Neural progenitor cell (in vitro differentiated cells): ENCODE measurements around the gene GJC3. TPM values are rescaled to one million over a fixed set of nuclear protein-coding genes. Genes with fewer than 3 reads are reported as not detected.

Experiments used
- DNase-seq: peaks from one replicate; pipeline ENCODE4 v3.0.0-alpha.2; 2016; ENCODE audit warnings: low spot score
- H2AFZ ChIP-seq: fragments of 200-600 bp; sonication (generic); replicated peaks from 2 replicates; pipeline ENCODE4 v1.6.1; 2016; ENCODE audit warnings: antibody characterized with exemption
- H3F3A ChIP-seq: fragments of 200-600 bp; sonication (generic); 2 replicates; pipeline ENCODE4 v1.6.1; 2016; ENCODE audit warnings: antibody characterized with exemption, low read depth
- H3K27ac ChIP-seq: fragments of 200-600 bp; sonication (generic); 2 replicates; pipeline ENCODE4 v1.5.1; 2016; ENCODE audit warnings: mild to moderate bottlenecking
- H3K27me3 ChIP-seq: fragments of 200-600 bp; sonication (generic); 2 replicates; pipeline ENCODE4 v1.6.1; 2016; ENCODE audit warnings: mild to moderate bottlenecking, moderate library complexity
- H3K36me3 ChIP-seq: fragments of 200-600 bp; sonication (generic); 2 replicates; pipeline ENCODE4 v1.5.1; 2016
- H3K4me1 ChIP-seq: fragments of 200-600 bp; sonication (generic); 2 replicates; pipeline ENCODE4 v1.6.1; 2016; ENCODE audit warnings: mixed run types
- H3K4me2 ChIP-seq: fragments of 200-600 bp; sonication (generic); 2 replicates; pipeline ENCODE4 v1.6.1; 2016
- H3K4me3 ChIP-seq: fragments of 200-600 bp; sonication (generic); 2 replicates; pipeline ENCODE4 v1.5.1; 2016
- H3K79me2 ChIP-seq: fragments of 200-600 bp; sonication (generic); 2 replicates; pipeline ENCODE4 v1.6.1; 2016; ENCODE audit warnings: low read depth
- H3K9ac ChIP-seq: fragments of 200-600 bp; sonication (generic); 2 replicates; pipeline ENCODE4 v1.6.1; 2016
- H3K9me3 ChIP-seq: fragments of 200-600 bp; sonication (generic); 2 replicates; pipeline ENCODE4 v1.5.1; 2016; ENCODE audit warnings: low read depth
- H4K20me1 ChIP-seq: fragments of 200-600 bp; sonication (generic); 2 replicates; pipeline ENCODE4 v1.6.1; 2016; ENCODE audit warnings: low read depth
- H3K27ac Mint-ChIP-seq: 3 replicates; pipeline ENCODE4 v1.8.0; 2021; ENCODE audit warnings: mixed read lengths
- H3K27me3 Mint-ChIP-seq: 2 replicates; pipeline ENCODE4 v1.8.0; 2022; ENCODE audit warnings: low read depth, mild to moderate bottlenecking, inconsistent platforms, moderate library complexity, mixed read lengths; ENCODE audit not compliant: insufficient read depth
- H3K36me3 Mint-ChIP-seq: 3 replicates; pipeline ENCODE4 v1.8.0; 2021; ENCODE audit warnings: mixed read lengths
- H3K4me1 Mint-ChIP-seq: 3 replicates; pipeline ENCODE4 v1.8.0; 2021; ENCODE audit warnings: mixed read lengths
- H3K4me3 Mint-ChIP-seq: 3 replicates; pipeline ENCODE4 v1.8.0; 2021; ENCODE audit warnings: mild to moderate bottlenecking, moderate library complexity, mixed read lengths
- H3K9me3 Mint-ChIP-seq: 3 replicates; pipeline ENCODE4 v1.8.0; 2020; ENCODE audit warnings: mixed read lengths
- EZH2 ChIP-seq: fragments of 200-600 bp; sonication (generic); IDR thresholded peaks from 2 replicates; pipeline ENCODE4 v1.6.1; 2017; ENCODE audit warnings: antibody characterized with exemption, mild to moderate bottlenecking, moderate library complexity
- EZH2phosphoT487 ChIP-seq: fragments of 200-600 bp; sonication (generic); IDR thresholded peaks from 2 replicates; pipeline ENCODE4 v1.6.1; 2017; ENCODE audit warnings: antibody characterized with exemption
- total RNA-seq: library from RNA; depleted of rRNA; stranded (reverse); fragments of >200 nt; gene quantifications from 2 replicates; pipeline ENCODE4 v1.2.3, GENCODE V29; 2015; ENCODE audit warnings: low replicate concordance
- TF ChIP-seq, protein P1 (sequence below): fragments of 200-600 bp; sonication (generic); IDR thresholded peaks from 2 replicates; pipeline ENCODE4 v1.5.1; 2017; ENCODE audit warnings: antibody characterized with exemption, mild to moderate bottlenecking

GJC3 gene, protein sequence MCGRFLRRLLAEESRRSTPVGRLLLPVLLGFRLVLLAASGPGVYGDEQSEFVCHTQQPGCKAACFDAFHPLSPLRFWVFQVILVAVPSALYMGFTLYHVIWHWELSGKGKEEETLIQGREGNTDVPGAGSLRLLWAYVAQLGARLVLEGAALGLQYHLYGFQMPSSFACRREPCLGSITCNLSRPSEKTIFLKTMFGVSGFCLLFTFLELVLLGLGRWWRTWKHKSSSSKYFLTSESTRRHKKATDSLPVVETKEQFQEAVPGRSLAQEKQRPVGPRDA
- 0.34 TPM in 1 of 2 replicates, not detected in the other for total RNA-seq

DNA sequence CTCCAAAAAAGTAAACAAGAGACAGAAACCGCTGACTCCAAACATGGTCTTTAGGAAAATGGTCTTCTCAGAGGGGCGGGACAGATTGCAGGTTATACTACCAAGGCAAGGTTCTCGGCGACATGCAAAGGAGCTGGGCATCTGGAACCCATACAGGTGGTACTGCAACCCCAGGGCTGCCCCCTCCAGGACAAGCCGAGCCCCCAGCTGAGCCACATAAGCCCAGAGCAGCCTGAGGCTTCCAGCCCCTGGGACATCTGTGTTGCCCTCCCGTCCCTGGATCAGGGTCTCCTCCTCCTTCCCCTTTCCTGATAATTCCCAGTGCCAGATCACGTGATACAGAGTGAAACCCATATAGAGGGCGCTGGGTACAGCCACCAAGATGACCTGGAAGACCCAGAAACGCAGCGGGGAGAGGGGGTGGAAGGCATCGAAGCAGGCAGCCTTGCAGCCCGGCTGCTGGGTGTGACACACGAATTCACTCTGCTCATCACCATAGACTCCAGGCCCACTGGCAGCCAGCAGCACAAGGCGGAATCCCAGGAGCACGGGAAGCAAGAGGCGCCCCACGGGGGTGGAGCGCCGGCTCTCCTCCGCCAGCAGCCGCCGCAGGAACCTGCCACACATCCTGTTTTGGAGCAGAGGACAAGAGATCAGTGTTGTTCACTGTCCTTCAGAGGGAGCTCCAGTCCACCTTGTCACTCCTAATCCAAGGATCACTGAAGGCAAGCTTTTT, at the start of gene GJC3:
Gene GJC3, minus strand, starts transcription at position 627 of the 736 bp plus-strand sequence. Its CDS starts 0 bp downstream, at position 627.
- H3K4me1 Mint-ChIP-seq: no peaks in the 10 kb centered on the region
- no peak within 1 kb of the TSS for H3K9ac ChIP-seq
- peak within 1 kb of the TSS; percentile 99 for H2AFZ ChIP-seq
- peak within 1 kb of the TSS; percentile 77 for H3K4me2 ChIP-seq
- DNase-seq: peak; percentile 71
- no peaks in the 10 kb centered on the region for H4K20me1 ChIP-seq
- H3K27me3 Mint-ChIP-seq: peaks cover 8% of the 10 kb centered on the region
- H3F3A ChIP-seq: no peaks in the 10 kb centered on the region
- H3K36me3 ChIP-seq: no peaks in the 10 kb centered on the region
- peak within 1 kb of the TSS; percentile 65 for H3K4me3 Mint-ChIP-seq
- peak within 1 kb of the TSS; percentile 45 for H3K4me3 ChIP-seq
- H3K27ac Mint-ChIP-seq: no peak within 1 kb of the TSS
- no peaks in the 10 kb centered on the region for H3K9me3 Mint-ChIP-seq
- no peaks in the 10 kb centered on the region for H3K4me1 ChIP-seq
- no peaks in the 10 kb centered on the region for H3K79me2 ChIP-seq
- TF ChIP-seq EZH2phosphoT487 (no peak), EZH2 (no peak)
- TF ChIP-seq, protein P1, sequence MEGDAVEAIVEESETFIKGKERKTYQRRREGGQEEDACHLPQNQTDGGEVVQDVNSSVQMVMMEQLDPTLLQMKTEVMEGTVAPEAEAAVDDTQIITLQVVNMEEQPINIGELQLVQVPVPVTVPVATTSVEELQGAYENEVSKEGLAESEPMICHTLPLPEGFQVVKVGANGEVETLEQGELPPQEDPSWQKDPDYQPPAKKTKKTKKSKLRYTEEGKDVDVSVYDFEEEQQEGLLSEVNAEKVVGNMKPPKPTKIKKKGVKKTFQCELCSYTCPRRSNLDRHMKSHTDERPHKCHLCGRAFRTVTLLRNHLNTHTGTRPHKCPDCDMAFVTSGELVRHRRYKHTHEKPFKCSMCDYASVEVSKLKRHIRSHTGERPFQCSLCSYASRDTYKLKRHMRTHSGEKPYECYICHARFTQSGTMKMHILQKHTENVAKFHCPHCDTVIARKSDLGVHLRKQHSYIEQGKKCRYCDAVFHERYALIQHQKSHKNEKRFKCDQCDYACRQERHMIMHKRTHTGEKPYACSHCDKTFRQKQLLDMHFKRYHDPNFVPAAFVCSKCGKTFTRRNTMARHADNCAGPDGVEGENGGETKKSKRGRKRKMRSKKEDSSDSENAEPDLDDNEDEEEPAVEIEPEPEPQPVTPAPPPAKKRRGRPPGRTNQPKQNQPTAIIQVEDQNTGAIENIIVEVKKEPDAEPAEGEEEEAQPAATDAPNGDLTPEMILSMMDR: peak; percentile 46
- H3K36me3 Mint-ChIP-seq: no peaks in the 10 kb centered on the region
- H3K27ac ChIP-seq: no peak within 1 kb of the TSS
- no peaks in the 10 kb centered on the region for H3K9me3 ChIP-seq
- H3K27me3 ChIP-seq: peaks cover 16% of the 10 kb centered on the region

DNA sequence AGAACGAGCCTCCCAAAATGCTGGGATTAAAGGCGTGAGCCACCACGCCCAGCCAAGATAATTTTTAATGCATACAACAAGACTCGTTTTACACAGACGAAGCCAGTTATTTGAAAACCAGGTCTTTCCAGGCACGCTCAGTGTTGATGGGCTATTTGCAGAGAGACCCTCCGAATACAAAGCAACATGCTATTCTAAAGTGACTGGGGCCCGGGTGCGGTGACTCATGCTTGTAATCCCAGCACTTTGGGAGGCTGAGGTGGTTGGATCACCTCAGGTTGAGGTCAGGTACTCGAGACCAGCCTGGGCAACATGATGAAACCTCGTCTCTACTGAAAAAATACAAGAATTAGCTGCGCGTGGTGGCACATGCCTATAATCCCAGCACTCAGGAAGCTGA, 47.2 kb upstream of the GJC3 start:
- Histone ChIP-seq H3K27me3 (no peaks in the 10 kb centered on the region), H3K36me3 (no peaks in the 10 kb centered on the region), H2AFZ (no peak overlapping the region), H3K27ac (no peak overlapping the region), H4K20me1 (no peaks in the 10 kb centered on the region), H3K79me2 (no peaks in the 10 kb centered on the region), H3F3A (no peaks in the 10 kb centered on the region), H3K9ac (no peak overlapping the region), H3K4me1 (no peaks in the 10 kb centered on the region), H3K4me3 (no peak overlapping the region), H3K9me3 (no peaks in the 10 kb centered on the region), H3K4me2 (no peak overlapping the region)
- H3K27me3 Mint-ChIP-seq: peaks cover 9% of the 10 kb centered on the region
- H3K9me3 Mint-ChIP-seq: no peaks in the 10 kb centered on the region
- H3K27ac Mint-ChIP-seq: no peak overlapping the region
- H3K36me3 Mint-ChIP-seq: no peaks in the 10 kb centered on the region
- peaks cover 7% of the 10 kb centered on the region for H3K4me1 Mint-ChIP-seq
- no peak for DNase-seq
- no peak overlapping the region for H3K4me3 Mint-ChIP-seq
- TF ChIP-seq EZH2 (no peak), EZH2phosphoT487 (no peak)
- TF ChIP-seq, protein P1: no peak

DNA sequence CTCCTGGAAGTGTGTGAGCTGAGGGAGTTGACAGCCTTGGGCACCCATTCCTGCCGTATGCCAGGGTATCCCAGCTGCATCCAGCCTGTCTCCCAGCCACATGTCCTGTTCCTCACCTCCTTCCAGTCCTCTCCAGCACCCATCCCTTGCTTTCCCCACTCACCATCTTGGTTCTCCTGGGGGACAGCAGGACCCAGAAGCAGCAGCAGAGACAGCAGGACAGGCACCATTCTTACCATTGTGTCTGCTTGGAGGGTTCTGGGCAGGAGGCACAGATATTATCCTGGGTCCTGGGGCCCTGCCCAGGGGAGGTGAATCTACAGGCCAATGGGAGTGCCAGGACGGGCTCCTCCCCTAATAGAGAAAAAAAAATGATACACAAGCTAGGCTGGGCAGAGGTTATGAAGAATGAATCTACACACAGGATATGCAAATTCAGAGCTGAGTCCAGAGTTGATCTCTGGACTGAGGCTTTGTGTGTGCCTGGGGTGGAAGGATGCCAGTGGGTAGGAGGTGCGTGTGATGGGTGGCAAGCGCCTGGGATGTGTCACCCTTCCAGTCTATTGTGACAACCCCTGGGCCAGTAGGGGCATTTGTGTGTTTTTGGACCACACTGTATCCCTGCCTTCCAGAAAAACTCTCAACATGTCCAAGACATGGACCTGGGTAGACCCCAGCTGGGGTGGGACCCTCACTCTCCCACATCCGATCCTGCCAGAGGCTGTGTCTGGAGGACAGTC, 46.5 kb upstream of the GJC3 start, which contains the start of gene AZGP1:
Gene AZGP1, minus strand, starts transcription at position 250 of the 740 bp plus-strand sequence. Its CDS starts 11 bp downstream, at position 239.
- Histone ChIP-seq H3K27me3 (no peaks in the 10 kb centered on the region), H3K79me2 (no peaks in the 10 kb centered on the region), H3K4me3 (no peak within 1 kb of the TSS), H3K4me1 (no peaks in the 10 kb centered on the region), H3F3A (no peaks in the 10 kb centered on the region), H3K27ac (no peak within 1 kb of the TSS), H4K20me1 (no peaks in the 10 kb centered on the region), H3K4me2 (no peak within 1 kb of the TSS), H3K9ac (no peak within 1 kb of the TSS), H3K9me3 (no peaks in the 10 kb centered on the region), H2AFZ (no peak within 1 kb of the TSS), H3K36me3 (no peaks in the 10 kb centered on the region)
- Mint-ChIP-seq H3K9me3 (no peaks in the 10 kb centered on the region), H3K4me1 (peaks cover 7% of the 10 kb centered on the region), H3K36me3 (no peaks in the 10 kb centered on the region), H3K27ac (no peak within 1 kb of the TSS), H3K27me3 (peaks cover 9% of the 10 kb centered on the region), H3K4me3 (no peak within 1 kb of the TSS)
- TF ChIP-seq EZH2: no peak
- TF ChIP-seq, protein P1: no peak
- no peak for TF ChIP-seq EZH2phosphoT487
- DNase-seq: no peak
